ENCODE results near the gene CDYL2. TPM values are rescaled to one million over a fixed set of nuclear protein-coding genes. Genes with fewer than 3 reads are reported as not detected.
A peak's percentile ranks its signal among the peaks of the same experiment; 100 is the strongest.

CDYL2 gene
- total RNA-seq, 1 experiment from 2014 or later: 8.2 TPM

DNA sequence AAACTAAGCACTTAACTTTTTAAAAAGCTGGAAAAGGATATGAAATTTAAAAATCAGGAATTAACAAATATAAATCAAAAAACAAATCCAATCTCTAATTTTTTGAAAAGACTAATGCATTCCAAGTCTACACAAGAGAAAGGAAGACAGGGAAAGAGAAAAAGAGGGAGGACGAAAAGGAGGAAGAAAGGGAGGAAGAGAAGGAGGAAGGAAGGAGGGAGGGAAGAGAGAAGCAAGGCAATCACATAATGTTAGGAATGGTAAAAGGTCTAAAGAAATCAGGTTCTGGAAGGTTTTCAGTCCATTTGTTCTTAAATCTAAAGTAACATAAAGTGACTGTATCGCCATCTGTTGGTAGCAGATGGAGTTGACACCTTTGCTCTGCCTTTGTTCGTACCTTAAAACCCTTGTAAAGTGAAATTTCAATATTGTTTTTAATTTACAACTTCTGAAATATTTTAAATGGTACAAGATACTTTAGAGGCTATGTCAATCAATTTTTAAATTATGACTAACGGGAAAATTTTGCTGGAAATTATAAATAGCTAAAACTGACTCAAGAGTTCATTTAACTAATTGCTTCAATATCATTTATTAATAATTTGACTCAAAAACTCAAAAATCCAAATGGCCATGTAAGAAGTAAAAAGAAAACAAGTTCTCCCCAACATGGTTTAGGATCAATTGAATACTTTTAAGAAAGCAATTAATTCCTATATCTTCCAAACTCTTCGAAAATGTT is 20.4 kb upstream of the CDYL2 start:
- peak; percentile 17 for DNase-seq (ENCODE audit: low spot score)
- POLR2A ChIA-PET: no interaction called here
- Mint-ChIP-seq H3K27me3 (ENCODE audit: low read depth) (peaks cover 3% of the 10 kb centered on the region; the same call in 1 of the 2 replicates), H3K36me3 (no peaks in the 10 kb centered on the region), H3K27ac (no peak overlapping the region; the same call in 1 of the 2 replicates), H3K4me3 (no peak overlapping the region), H3K4me1 (no peaks in the 10 kb centered on the region), H3K9me3 (peaks cover 5% of the 10 kb centered on the region; the same call in 1 of the 2 replicates)
- peak; percentile 52 for ATAC-seq
- TF ChIP-seq, protein P1, sequence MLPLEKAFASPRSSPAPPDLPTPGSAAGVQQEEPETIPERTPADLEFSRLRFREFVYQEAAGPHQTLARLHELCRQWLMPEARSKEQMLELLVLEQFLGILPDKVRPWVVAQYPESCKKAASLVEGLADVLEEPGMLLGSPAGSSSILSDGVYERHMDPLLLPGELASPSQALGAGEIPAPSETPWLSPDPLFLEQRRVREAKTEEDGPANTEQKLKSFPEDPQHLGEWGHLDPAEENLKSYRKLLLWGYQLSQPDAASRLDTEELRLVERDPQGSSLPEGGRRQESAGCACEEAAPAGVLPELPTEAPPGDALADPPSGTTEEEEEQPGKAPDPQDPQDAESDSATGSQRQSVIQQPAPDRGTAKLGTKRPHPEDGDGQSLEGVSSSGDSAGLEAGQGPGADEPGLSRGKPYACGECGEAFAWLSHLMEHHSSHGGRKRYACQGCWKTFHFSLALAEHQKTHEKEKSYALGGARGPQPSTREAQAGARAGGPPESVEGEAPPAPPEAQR (CRISPR knock-in tag; IDR thresholded peaks at IDR 0.05): no peak
- TF ChIP-seq TEAD4 (CRISPR knock-in tag; IDR thresholded peaks at IDR 0.05) (no peak), SMAD3 (CRISPR knock-in tag; IDR thresholded peaks at IDR 0.05; ENCODE audit: borderline replicate concordance) (no peak), ZBTB21 (CRISPR knock-in tag; IDR thresholded peaks at IDR 0.05; ENCODE audit: borderline replicate concordance) (no peak)
- TF ChIP-seq, protein P2, sequence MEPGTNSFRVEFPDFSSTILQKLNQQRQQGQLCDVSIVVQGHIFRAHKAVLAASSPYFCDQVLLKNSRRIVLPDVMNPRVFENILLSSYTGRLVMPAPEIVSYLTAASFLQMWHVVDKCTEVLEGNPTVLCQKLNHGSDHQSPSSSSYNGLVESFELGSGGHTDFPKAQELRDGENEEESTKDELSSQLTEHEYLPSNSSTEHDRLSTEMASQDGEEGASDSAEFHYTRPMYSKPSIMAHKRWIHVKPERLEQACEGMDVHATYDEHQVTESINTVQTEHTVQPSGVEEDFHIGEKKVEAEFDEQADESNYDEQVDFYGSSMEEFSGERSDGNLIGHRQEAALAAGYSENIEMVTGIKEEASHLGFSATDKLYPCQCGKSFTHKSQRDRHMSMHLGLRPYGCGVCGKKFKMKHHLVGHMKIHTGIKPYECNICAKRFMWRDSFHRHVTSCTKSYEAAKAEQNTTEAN (CRISPR knock-in tag; IDR thresholded peaks at IDR 0.05): no peak
- TF ChIP-seq, protein P3, sequence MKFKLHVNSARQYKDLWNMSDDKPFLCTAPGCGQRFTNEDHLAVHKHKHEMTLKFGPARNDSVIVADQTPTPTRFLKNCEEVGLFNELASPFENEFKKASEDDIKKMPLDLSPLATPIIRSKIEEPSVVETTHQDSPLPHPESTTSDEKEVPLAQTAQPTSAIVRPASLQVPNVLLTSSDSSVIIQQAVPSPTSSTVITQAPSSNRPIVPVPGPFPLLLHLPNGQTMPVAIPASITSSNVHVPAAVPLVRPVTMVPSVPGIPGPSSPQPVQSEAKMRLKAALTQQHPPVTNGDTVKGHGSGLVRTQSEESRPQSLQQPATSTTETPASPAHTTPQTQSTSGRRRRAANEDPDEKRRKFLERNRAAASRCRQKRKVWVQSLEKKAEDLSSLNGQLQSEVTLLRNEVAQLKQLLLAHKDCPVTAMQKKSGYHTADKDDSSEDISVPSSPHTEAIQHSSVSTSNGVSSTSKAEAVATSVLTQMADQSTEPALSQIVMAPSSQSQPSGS (CRISPR knock-in tag; IDR thresholded peaks at IDR 0.05; ENCODE audit: borderline replicate concordance, low read depth): no peak
- TF ChIP-seq, protein P4, sequence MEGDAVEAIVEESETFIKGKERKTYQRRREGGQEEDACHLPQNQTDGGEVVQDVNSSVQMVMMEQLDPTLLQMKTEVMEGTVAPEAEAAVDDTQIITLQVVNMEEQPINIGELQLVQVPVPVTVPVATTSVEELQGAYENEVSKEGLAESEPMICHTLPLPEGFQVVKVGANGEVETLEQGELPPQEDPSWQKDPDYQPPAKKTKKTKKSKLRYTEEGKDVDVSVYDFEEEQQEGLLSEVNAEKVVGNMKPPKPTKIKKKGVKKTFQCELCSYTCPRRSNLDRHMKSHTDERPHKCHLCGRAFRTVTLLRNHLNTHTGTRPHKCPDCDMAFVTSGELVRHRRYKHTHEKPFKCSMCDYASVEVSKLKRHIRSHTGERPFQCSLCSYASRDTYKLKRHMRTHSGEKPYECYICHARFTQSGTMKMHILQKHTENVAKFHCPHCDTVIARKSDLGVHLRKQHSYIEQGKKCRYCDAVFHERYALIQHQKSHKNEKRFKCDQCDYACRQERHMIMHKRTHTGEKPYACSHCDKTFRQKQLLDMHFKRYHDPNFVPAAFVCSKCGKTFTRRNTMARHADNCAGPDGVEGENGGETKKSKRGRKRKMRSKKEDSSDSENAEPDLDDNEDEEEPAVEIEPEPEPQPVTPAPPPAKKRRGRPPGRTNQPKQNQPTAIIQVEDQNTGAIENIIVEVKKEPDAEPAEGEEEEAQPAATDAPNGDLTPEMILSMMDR (IDR thresholded peaks at IDR 0.05): peak; percentile 60
- CTCF ChIA-PET: interaction anchor here (0.6 to 2.5 kb wide), 2 partner anchors 60 to 298 kb away, joined by 4 to 16 read pairs; no protein-coding TSS in a partner anchor

DNA sequence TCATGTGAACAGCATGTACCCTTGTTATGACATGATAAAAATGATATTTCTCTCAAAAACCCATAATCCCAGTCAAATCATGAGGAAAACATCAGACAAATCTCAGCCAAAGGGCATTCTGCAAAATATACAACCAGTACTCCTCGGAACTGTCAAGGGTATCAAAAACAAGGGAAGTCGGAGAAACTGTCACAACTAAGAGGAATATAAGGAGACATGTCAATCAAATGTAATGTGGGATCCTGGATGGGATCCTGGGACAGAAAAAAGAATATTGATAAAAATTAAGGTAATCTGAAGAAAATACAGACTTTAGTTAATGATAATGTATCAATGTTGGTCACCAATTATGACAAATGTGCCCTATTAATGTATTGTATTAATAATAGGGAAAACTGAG is 15.6 kb upstream of the CDYL2 start:
- ChIA-PET CTCF (no interaction called here), POLR2A (no interaction called here)
- TF ChIP-seq ETV6 (CRISPR knock-in tag; IDR thresholded peaks at IDR 0.05) (no peak), KAT7 (CRISPR knock-in tag; IDR thresholded peaks at IDR 0.05; ENCODE audit: borderline replicate concordance) (no peak), NR2C2 (CRISPR knock-in tag; IDR thresholded peaks at IDR 0.05) (no peak), TEAD1 (CRISPR knock-in tag; IDR thresholded peaks at IDR 0.05) (no peak), JUN (CRISPR knock-in tag; IDR thresholded peaks at IDR 0.05) (no peak)
- TF ChIP-seq, protein P5, sequence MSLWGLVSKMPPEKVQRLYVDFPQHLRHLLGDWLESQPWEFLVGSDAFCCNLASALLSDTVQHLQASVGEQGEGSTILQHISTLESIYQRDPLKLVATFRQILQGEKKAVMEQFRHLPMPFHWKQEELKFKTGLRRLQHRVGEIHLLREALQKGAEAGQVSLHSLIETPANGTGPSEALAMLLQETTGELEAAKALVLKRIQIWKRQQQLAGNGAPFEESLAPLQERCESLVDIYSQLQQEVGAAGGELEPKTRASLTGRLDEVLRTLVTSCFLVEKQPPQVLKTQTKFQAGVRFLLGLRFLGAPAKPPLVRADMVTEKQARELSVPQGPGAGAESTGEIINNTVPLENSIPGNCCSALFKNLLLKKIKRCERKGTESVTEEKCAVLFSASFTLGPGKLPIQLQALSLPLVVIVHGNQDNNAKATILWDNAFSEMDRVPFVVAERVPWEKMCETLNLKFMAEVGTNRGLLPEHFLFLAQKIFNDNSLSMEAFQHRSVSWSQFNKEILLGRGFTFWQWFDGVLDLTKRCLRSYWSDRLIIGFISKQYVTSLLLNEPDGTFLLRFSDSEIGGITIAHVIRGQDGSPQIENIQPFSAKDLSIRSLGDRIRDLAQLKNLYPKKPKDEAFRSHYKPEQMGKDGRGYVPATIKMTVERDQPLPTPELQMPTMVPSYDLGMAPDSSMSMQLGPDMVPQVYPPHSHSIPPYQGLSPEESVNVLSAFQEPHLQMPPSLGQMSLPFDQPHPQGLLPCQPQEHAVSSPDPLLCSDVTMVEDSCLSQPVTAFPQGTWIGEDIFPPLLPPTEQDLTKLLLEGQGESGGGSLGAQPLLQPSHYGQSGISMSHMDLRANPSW (CRISPR knock-in tag; conservative IDR thresholded peaks at IDR 0.05; ENCODE audit: low read depth): no peak
- TF ChIP-seq, protein P6, sequence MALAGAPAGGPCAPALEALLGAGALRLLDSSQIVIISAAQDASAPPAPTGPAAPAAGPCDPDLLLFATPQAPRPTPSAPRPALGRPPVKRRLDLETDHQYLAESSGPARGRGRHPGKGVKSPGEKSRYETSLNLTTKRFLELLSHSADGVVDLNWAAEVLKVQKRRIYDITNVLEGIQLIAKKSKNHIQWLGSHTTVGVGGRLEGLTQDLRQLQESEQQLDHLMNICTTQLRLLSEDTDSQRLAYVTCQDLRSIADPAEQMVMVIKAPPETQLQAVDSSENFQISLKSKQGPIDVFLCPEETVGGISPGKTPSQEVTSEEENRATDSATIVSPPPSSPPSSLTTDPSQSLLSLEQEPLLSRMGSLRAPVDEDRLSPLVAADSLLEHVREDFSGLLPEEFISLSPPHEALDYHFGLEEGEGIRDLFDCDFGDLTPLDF (CRISPR knock-in tag; IDR thresholded peaks at IDR 0.05): no peak
- TF ChIP-seq, protein P7, sequence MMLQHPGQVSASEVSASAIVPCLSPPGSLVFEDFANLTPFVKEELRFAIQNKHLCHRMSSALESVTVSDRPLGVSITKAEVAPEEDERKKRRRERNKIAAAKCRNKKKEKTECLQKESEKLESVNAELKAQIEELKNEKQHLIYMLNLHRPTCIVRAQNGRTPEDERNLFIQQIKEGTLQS (CRISPR knock-in tag; conservative IDR thresholded peaks at IDR 0.05): no peak
- Mint-ChIP-seq H3K4me1 (no peaks in the 10 kb centered on the region), H3K27ac (no peak overlapping the region), H3K9me3 (peaks cover 12% of the 10 kb centered on the region; the same call in 1 of the 2 replicates), H3K27me3 (ENCODE audit: low read depth) (peaks cover 3% of the 10 kb centered on the region; the same call in 1 of the 2 replicates), H3K4me3 (no peak overlapping the region), H3K36me3 (no peaks in the 10 kb centered on the region)
- no peak for ATAC-seq
- no peak for DNase-seq (ENCODE audit: low spot score)
